Mononuclear cell (primary cell): ENCODE results near the gene KIF27. TPM values are rescaled to one million over a fixed set of nuclear protein-coding genes. Genes with fewer than 3 reads are reported as not detected.
A peak's percentile ranks its signal among the peaks of the same experiment; 100 is the strongest.
"Not testable (repeated sequence)": the region's sequence is repeated elsewhere in the genome, so short reads cannot be mapped to it uniquely, and the experiment has no call there.

Source experiments
- H3K27me3 ChIP-seq: 2 replicates; pipeline ENCODE4 v1.6.0; 2011; ENCODE audit warnings: low read length, control low read depth; ENCODE audit not compliant: insufficient read depth
- H3K4me1 ChIP-seq: 2 replicates; pipeline ENCODE4 v1.5.1; 2011; ENCODE audit warnings: mild to moderate bottlenecking, low read length, control low read depth; ENCODE audit not compliant: insufficient read depth
- H3K4me3 ChIP-seq: 2 replicates; pipeline ENCODE4 v1.5.1; 2011; ENCODE audit warnings: mild to moderate bottlenecking, low read length, moderate library complexity
- H3K9me3 ChIP-seq: 2 replicates; pipeline ENCODE4 v1.5.1; 2011; ENCODE audit warnings: low read depth, mild to moderate bottlenecking, control low read depth, low read length
- total RNA-seq: library from RNA; depleted of rRNA; stranded (reverse); fragments of >200 nt; gene quantifications from one replicate; pipeline ENCODE4 v1.2.3, GENCODE V29; 2012

KIF27 gene
- total RNA-seq, 1 donor = 6.4 TPM

DNA sequence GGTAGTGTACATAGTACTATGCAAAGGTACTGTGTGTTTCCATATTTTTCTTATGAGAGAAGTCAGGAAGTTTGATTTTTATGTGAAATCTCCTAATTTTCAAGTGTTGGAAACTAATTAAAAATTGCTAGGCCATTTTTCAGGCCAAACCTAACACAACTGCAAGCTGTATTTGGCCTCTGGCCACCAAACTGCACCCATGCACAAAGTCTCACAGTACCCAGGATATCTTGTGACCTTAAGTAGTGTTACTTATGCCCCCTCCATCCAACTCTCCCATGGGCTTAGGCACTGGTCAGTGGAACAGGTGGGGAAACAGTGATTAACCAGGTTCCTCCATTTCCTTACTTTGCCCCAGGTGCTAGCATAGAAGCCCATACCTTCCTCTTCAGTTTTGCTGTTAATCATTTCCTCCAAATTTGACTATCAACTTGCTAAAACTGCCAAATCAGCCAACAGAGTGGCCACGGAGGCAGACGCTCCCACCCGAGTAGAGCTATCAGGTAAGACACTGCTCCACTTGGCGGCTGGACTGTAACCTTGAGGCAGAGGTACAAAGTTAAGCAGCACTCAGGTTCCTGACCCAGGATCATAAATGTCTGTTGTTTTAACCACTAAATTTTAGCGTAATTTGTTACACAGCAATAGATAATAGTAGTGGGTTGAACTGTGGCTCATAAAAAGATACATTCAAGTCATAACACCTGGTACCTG, 19.5 kb upstream of the KIF27 start:
- Histone ChIP-seq H3K27me3 (no peaks in the 10 kb centered on the region), H3K4me3 (no peak overlapping the region), H3K9me3 (no peaks in the 10 kb centered on the region), H3K4me1 (peaks cover 11% of the 10 kb centered on the region)

DNA sequence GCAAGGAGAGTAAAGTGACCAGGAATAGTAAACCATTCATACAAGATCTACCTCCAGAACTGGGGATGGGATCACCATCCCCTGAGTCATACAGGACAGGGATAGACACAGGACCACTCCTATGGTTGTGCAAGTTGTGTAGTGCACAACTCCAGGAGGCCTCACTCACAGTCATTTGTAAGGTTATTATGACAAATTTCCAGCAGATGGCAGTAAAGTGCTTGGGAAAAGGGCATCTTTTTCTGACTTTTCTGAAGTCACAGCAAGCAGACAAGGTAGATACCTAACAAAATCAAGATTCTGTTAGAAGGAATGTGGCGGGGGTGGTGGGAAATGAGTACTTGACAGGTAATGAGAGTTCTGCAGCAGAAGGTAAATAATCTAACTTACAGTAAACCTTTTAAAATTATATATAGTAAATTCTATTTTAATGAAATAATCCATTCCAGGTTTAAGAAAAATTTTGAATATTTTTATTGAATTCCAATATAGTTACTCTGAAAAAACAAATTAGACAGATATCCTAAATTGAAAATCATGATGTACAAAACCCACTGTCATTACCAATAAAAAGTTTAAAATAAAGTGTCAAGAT, 16.7 kb upstream of the KIF27 start:
- Histone ChIP-seq H3K9me3 (no peaks in the 10 kb centered on the region), H3K4me1 (peaks cover 34% of the 10 kb centered on the region), H3K27me3 (no peaks in the 10 kb centered on the region), H3K4me3 (no peak overlapping the region)

DNA sequence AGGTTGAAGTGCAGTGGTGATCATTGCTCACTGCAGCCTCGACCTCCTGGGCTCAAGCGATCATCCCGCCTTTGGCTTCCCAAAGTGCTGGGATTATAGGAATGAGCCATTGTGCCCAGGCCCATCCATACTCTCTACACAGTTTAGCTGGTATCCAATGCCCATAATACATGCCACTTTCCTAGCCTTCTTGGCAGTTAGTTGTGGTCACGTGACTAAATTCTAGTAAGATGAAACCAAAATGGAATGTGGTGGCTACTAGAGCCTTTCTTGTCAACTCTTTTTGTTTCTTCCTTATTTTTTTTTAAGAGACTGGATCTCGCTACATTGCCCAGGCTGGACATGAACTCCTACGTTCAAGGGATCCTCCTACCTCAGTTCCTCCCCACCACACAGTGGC, 15.3 kb upstream of the KIF27 start:
- H3K9me3 ChIP-seq = no peaks in the 10 kb centered on the region
- peaks cover 44% of the 10 kb centered on the region for H3K4me1 ChIP-seq
- no peak overlapping the region for H3K4me3 ChIP-seq
- H3K27me3 ChIP-seq = no peaks in the 10 kb centered on the region

DNA sequence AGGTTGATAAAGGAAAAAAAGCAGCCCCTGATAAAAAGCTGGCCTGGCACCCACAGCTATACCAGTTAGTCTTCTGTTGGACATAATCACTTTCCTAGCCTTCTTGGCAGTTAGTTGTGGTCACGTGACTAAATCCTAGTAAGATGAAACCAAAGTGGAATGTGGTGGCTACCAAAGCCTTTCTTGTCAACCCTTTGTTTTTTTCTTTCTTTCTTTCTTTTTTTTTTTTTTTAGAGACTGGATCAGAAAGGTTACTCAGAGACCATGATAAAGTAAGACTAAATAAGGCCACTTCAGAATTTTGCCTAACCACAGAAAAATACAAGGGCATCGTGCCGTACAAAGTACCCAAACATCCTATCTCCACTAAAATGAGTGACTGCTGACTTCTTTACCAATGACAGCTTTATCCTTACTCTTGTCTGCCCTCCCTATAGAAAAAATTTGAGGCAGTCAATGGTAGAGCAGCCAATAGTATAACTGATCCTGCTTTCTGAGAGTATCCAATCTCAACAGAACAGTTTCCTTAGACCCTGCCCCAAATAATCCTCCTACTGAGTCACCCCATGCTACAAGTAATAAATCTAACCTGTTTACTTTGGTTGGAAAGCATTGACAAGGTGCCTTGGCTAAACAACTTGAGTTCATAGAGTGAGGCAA, 14.2 kb upstream of the KIF27 start:
- Histone ChIP-seq H3K27me3 (no peaks in the 10 kb centered on the region), H3K4me1 (peaks cover 53% of the 10 kb centered on the region)

DNA sequence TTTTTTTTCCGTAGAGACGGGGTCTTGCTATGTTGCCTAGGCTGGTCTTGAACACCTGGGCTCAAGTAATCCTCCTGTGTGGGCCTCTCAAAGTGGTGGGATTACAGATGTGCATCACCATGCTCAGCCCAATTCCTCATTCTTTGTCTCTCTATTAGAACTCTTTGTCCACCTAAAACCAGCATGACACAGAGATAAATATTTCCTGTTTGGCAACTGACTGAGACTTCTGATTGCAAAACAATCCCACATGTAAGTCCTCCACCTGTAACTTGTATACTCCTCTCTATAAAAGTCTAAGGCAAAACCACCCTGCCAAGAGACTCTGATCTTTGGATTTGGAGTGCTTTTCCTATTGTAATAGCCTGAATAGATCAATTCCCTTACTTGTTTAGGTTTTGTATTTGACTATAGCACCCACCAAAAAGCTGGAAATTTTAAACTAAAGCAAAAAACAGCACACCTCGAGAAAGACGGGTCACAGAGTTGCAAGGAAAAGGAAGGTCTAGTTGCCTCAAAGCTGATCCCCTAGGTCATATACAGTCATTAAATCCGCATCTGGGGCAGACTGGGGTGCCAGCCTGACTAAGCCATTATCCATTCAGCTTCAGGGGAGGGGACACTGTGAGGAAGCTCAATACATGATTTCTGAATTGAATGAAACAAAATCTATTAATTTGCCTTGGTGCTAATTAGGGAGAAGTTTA, 13.5 kb upstream of the KIF27 start:
- no peak overlapping the region for H3K4me3 ChIP-seq

More for the DNA sequence above, 14.2 kb upstream of the KIF27 start:
- Histone ChIP-seq H3K9me3 (no peaks in the 10 kb centered on the region), H3K4me3 (no peak overlapping the region)

DNA sequence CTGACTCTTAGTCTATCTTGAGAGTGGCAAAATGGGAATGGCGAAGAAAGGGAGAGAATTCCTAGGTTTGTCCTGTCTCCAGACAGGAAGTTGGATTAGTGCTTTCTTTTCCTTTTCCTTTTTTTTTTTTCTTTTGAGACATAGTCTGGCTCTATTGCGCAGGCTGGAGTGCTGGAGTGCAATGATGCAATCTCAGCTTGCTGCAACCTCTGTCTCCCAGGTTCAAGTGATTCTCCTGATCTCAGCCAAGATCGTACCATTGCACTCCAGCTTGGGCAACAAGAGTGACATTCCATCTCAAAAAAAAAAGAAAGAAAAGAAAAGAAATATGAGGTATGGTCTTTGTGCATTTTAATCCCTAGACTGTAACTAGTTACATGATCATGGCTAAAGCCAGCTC, 12.6 kb upstream of the KIF27 start:
- Histone ChIP-seq H3K27me3 (no peaks in the 10 kb centered on the region), H3K9me3 (no peaks in the 10 kb centered on the region), H3K4me1 (peaks cover 53% of the 10 kb centered on the region), H3K4me3 (no peak overlapping the region)

More for the DNA sequence above, 13.5 kb upstream of the KIF27 start:
- H3K4me1 ChIP-seq = peaks cover 53% of the 10 kb centered on the region
- no peaks in the 10 kb centered on the region for H3K27me3 ChIP-seq
- no peaks in the 10 kb centered on the region for H3K9me3 ChIP-seq

DNA sequence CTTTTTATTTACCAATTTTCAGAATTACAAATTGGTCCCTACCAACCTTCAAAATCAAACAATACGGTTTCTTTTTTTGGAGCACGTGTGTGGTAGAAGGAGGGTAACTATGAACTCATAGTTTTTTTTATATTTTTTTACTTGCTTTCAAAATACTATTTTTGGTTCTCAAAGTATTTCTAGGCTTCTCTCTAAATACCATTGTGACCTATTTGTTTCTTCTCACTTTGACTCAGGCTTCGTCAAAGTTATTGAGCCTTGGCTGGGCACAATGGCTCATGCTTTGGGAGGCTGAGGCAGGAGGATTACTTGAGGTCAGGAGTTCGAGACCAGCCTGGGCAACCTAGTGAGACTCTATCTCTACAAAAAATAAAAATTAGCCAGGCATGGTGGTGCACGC, 11.6 kb upstream of the KIF27 start:
- H3K4me1 ChIP-seq = peaks cover 53% of the 10 kb centered on the region
- no peaks in the 10 kb centered on the region for H3K9me3 ChIP-seq
- no peak overlapping the region for H3K4me3 ChIP-seq
- no peaks in the 10 kb centered on the region for H3K27me3 ChIP-seq

DNA sequence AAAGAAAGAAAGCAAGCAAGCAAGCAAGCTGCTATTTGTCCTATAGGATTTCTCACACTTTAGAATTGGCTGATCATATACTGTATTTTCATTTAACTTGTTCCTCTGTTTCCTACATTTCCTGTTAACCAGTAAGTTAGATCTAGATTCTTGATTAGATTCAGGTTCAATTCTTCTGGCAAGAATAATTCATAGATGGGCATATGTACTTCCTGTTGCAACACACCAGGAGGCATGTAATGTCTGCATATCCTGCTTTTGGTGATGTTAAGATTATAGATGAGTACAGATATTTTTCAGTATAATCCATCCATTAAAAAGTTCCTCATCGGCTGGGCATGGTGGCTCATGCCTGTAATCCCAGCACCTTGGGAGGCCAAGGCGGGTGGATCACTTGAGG, 10.8 kb upstream of the KIF27 start:
- Histone ChIP-seq H3K9me3 (no peaks in the 10 kb centered on the region), H3K4me1 (peaks cover 45% of the 10 kb centered on the region), H3K27me3 (no peaks in the 10 kb centered on the region), H3K4me3 (no peak overlapping the region)

DNA sequence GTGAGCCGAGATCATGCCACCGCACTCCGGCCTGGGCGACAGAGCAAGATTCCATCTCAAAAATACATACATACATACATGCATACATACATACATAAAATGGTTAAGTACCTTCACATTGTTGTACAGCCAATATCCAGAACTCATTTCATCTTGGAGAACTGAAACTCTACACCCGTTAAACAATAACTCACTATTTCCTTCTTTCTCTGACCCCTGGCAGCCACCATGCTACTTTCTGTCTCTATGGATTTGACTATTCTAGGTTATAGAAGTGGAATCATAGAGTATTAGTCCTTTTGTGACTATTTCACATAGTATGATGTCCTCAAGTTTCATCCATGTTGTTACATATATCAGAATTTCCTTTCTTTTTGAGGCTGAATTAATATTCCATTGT, 9.6 kb upstream of the KIF27 start:
- H3K9me3 ChIP-seq = no peaks in the 10 kb centered on the region
- H3K4me1 ChIP-seq = peaks cover 42% of the 10 kb centered on the region
- no peaks in the 10 kb centered on the region for H3K27me3 ChIP-seq
- H3K4me3 ChIP-seq = no peak overlapping the region

DNA sequence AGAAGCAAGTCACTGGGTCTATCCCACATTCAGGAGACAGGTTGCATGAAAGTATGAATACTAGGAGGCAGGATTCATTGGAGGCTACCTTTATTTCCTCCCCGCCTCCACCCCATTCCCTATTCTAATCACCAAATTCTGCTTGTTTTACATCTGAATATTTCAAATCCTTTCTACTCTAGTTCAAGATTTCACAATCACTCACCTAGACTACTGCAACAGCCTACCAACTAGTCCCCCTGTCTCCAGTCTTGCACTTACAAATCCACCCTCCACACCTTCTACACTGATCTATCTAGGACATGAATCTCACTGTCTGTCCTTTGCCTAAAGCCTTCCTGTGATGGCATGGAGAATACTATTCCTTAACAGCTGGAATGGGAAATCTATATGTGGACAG, 6.4 kb upstream of the KIF27 start:
- H3K4me1 ChIP-seq = peaks cover 18% of the 10 kb centered on the region
- no peak overlapping the region for H3K4me3 ChIP-seq
- H3K9me3 ChIP-seq = no peaks in the 10 kb centered on the region
- H3K27me3 ChIP-seq = no peaks in the 10 kb centered on the region

DNA sequence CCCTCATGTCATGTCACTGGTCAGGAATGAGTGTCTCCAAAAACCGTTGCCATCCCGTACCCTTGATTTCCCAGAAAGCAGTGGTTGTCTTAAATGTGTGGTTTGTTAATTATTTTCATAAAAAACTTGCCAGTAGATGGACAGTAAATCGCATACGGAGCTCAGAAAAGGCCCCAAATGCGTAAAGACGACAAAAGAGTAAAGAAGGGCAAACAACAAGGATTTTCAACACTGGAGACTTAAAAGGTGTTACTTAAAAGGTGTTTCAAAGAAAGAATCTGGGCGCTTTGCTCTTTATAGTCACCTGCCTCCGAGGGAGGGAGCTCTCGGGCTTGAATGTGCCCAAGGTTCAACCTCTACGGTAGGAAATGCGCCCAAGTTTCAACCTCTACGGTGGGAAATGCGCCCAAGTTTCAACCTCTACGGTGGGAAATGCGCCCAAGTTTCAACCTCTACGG, 734 bp downstream of the KIF27 start:
- peaks cover 13% of the 10 kb centered on the region for H3K4me1 ChIP-seq
- H3K27me3 ChIP-seq = no peaks in the 10 kb centered on the region
- peak overlapping the region; percentile 53 for H3K4me3 ChIP-seq
- no peaks in the 10 kb centered on the region for H3K9me3 ChIP-seq

DNA sequence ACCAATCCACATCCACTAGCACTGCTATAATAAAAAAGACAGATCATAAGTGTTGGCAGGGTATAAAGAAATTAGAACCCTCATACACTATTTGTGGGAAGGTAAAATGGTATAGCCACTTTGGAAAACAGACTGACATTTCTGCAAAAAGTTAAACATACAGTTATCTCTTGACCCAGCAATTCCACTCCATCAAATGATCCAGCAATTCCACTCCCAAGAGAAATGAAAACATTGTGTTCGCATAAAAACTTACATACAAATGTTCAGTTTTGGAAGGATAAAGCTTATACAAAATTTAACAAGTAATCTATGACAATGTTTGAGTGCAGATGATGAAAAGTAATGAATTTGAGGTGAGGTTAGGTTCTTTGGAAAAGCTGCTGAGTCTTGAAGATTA, 2.1 kb downstream of the KIF27 start:
- Histone ChIP-seq H3K4me3 (no peak overlapping the region), H3K27me3 (no peaks in the 10 kb centered on the region), H3K9me3 (no peaks in the 10 kb centered on the region), H3K4me1 (peaks cover 13% of the 10 kb centered on the region)

DNA sequence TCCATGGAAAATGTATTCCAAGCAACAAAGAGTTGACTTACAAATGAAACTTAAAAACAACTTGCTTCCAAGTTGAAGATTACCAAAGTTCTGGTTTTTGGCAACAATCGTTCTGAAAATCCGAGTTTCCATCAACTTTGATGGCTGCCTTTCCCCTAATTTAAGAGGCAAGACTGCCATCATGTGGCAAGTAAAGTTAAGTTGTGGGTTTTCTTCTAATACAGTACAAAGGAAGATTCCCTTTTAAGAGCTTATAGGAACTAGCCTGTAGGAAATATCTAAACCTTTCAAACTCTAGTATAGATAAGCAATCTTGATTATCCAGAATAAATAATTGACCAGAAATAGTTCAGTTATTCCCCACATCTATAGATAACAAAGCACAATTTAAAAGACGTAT, 9.0 kb downstream of the KIF27 start:
- H3K9me3 ChIP-seq, H3K4me1 ChIP-seq, H3K27me3 ChIP-seq, H3K4me3 ChIP-seq: not testable (repeated sequence)

DNA sequence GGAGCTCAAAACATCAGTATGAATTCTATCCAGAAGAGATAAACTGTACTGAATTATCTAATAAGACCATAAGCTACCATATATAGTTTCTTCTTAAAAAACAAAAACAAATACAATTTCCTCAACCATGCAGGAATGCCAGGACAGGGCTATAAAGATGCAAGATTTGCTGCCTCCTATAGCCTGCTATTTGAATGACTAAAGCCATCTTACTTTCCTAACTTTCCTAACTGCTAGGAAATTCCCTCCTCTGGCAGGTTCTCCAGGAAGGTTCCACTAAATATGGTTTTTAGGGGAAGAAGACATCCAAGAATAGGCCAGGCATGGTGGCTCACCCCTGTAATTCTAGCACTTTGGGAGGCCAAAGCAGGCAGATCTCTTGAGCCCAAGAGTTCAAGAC, 15.1 kb downstream of the KIF27 start:
- Histone ChIP-seq H3K4me1 (no peaks in the 10 kb centered on the region), H3K27me3 (no peaks in the 10 kb centered on the region), H3K9me3 (no peaks in the 10 kb centered on the region), H3K4me3 (no peak overlapping the region)

DNA sequence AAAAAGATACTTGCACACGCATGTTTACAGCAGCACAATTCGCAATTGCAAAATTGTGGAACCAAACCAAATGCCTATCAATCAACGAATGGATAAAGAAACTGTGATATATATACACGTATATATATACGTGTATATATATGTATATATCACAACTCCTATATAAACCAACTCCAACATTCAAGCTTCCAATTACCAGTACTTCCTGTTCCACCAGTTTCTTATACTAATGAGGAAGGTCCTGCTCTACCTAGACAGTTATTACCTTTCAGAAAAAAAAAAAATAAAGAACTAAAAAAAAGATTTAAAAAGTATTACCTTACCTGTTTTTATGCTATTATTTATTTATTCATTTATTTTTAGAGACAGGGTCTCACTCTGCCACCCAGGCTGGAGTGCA, 20.6 kb downstream of the KIF27 start:
- H3K9me3 ChIP-seq = not testable (repeated sequence)

More for the DNA sequence above, 20.6 kb downstream of the KIF27 start:
- H3K4me3 ChIP-seq, H3K27me3 ChIP-seq, H3K4me1 ChIP-seq: not testable (repeated sequence)
